Measurements from ENCODE around the gene C9orf50.

- TF ChIP-seq, protein P1, sequence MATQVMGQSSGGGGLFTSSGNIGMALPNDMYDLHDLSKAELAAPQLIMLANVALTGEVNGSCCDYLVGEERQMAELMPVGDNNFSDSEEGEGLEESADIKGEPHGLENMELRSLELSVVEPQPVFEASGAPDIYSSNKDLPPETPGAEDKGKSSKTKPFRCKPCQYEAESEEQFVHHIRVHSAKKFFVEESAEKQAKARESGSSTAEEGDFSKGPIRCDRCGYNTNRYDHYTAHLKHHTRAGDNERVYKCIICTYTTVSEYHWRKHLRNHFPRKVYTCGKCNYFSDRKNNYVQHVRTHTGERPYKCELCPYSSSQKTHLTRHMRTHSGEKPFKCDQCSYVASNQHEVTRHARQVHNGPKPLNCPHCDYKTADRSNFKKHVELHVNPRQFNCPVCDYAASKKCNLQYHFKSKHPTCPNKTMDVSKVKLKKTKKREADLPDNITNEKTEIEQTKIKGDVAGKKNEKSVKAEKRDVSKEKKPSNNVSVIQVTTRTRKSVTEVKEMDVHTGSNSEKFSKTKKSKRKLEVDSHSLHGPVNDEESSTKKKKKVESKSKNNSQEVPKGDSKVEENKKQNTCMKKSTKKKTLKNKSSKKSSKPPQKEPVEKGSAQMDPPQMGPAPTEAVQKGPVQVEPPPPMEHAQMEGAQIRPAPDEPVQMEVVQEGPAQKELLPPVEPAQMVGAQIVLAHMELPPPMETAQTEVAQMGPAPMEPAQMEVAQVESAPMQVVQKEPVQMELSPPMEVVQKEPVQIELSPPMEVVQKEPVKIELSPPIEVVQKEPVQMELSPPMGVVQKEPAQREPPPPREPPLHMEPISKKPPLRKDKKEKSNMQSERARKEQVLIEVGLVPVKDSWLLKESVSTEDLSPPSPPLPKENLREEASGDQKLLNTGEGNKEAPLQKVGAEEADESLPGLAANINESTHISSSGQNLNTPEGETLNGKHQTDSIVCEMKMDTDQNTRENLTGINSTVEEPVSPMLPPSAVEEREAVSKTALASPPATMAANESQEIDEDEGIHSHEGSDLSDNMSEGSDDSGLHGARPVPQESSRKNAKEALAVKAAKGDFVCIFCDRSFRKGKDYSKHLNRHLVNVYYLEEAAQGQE (IDR thresholded peaks at IDR 0.05; ENCODE audit: borderline replicate concordance): no peak
- TF ChIP-seq EZH2 (IDR thresholded peaks at IDR 0.05; ENCODE audit: borderline replicate concordance, insufficient read depth, low read length, poor library complexity, severe bottlenecking): no peak
- no peak for TF ChIP-seq POLR2AphosphoS5 (IDR thresholded peaks at IDR 0.05)
- TF ChIP-seq, protein P2, sequence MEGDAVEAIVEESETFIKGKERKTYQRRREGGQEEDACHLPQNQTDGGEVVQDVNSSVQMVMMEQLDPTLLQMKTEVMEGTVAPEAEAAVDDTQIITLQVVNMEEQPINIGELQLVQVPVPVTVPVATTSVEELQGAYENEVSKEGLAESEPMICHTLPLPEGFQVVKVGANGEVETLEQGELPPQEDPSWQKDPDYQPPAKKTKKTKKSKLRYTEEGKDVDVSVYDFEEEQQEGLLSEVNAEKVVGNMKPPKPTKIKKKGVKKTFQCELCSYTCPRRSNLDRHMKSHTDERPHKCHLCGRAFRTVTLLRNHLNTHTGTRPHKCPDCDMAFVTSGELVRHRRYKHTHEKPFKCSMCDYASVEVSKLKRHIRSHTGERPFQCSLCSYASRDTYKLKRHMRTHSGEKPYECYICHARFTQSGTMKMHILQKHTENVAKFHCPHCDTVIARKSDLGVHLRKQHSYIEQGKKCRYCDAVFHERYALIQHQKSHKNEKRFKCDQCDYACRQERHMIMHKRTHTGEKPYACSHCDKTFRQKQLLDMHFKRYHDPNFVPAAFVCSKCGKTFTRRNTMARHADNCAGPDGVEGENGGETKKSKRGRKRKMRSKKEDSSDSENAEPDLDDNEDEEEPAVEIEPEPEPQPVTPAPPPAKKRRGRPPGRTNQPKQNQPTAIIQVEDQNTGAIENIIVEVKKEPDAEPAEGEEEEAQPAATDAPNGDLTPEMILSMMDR (IDR thresholded peaks at IDR 0.05; ENCODE audit: poor library complexity, severe bottlenecking): no peak
- no peak for TF ChIP-seq EP300 (conservative IDR thresholded peaks at IDR 0.05; ENCODE audit: poor library complexity, severe bottlenecking)
- no peak for TF ChIP-seq MXI1 (conservative IDR thresholded peaks at IDR 0.05; ENCODE audit: poor library complexity, severe bottlenecking)
- no peak for TF ChIP-seq RAD21 (conservative IDR thresholded peaks at IDR 0.05)
These were observed 10.2 kb upstream of the C9orf50 start for GRCh38 chr9:129630967-129631673.

Data from neural cell (in vitro differentiated cells).